Gastroesophageal sphincter (tissue), 3 donors: ENCODE data around the gene CIITA.

Source experiments
- CTCF ChIP-seq, 4 experiments: fragments of 200-600 bp in 2 of 4; fragments of 450-650 bp in 2 of 4; sonication (generic) in 1 of 4; IDR thresholded peaks; one replicate each; pipeline ENCODE4 v1.5.1; 2017 to 2019; ENCODE audit warnings: antibody characterized with exemption in 4 of 4, mild to moderate bottlenecking in 2 of 4, moderate library complexity in 2 of 4
- POLR2A ChIP-seq, 2 donors: fragments of 450-650 bp; IDR thresholded peaks; one replicate each; pipeline ENCODE4 v1.6.1; 2017; ENCODE audit warnings: antibody characterized with exemption in 2 of 2, mild to moderate bottlenecking in 2 of 2, moderate library complexity in 1 of 2

DNA sequence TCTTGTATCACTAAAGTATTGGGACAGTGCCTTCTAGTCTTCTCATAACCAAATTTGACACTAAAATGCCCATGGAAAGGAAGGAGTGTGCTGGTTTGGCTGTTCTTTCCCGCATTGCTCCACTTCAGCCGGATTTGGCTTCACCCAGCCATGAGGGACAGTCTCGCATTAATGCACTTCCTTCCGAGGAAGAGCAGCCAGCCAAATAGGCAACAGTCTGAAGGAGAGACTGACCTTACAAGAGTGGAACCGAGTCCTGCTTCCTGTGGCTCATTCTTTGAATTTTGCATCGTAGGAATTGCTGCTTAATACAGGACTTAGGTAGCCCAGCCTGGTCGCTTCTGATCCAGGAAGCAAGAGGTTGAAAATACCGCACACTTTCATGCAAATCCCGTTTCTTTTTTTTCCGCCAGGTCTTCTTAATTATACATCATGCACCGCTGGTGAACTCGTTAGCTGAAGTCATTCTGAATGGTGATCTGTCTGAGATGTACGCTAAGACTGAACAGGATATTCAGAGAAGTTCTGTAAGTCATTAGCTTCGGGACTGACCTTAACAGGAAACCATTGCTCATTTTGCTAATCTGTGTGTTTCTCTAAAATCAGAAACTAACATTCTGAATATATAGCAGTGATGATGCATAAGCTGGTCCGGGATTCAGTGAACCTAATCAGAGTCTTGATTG is 105.6 kb downstream of the CIITA start:
- TF ChIP-seq CTCF (IDR thresholded peaks at IDR 0.05): no peak
- no peak for TF ChIP-seq POLR2A (IDR thresholded peaks at IDR 0.05)
